ENCODE data around the gene TUG1. TPM values are rescaled to one million over a fixed set of nuclear protein-coding genes. Genes with fewer than 3 reads are reported as not detected.

TUG1 gene
- total and polyA plus RNA-seq, 9 of the 15 experiments (the other 6 are each of a cell fraction or from before 2014, with no cell fraction given) = 24.7 to 132 (median 58.9) TPM

DNA sequence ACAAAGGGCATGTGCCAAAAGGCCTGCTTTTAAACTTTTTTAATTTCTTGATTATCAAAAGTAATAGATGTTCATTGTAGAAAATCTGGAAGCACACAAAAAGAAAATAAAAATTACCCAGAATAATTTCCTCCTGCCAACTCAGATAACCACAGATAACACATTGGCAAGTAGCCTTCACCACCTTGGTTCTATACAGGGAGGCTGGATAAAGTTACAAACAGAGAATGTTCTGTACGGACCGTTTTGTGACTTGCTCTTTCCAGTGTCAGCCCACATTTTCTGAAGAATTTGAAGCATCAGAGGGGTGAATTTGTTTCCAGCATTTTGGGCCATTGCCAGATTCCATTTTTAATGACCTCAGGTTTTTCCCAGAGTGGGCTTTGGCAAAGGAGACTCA lies 23.5 kb downstream of the TUG1 start:
- TF ChIP-seq MTA1 (IDR thresholded peaks at IDR 0.05; ENCODE audit: borderline replicate concordance) = no peak
- TF ChIP-seq STAG1 (CRISPR knock-in tag; IDR thresholded peaks at IDR 0.05; ENCODE audit: borderline replicate concordance) = no peak
- TF ChIP-seq PYGO2 (tag; IDR thresholded peaks at IDR 0.05) = no peak
- TF ChIP-seq NELFE (IDR thresholded peaks at IDR 0.05; ENCODE audit: insufficient read depth, insufficient read length) = no peak
- TF ChIP-seq SUPT5H (IDR thresholded peaks at IDR 0.05) = no peak
- no peak for TF ChIP-seq EP300 (IDR thresholded peaks at IDR 0.05; ENCODE audit: low read length)
- no peak for TF ChIP-seq PHB (CRISPR knock-in tag; IDR thresholded peaks at IDR 0.05)
- TF ChIP-seq ESRRA (IDR thresholded peaks at IDR 0.05; ENCODE audit: borderline replicate concordance, low read depth) = no peak
- TF ChIP-seq LEF1 (IDR thresholded peaks at IDR 0.05) = no peak
- no peak for TF ChIP-seq SMARCA4 (IDR thresholded peaks at IDR 0.05)
- TF ChIP-seq ZSCAN32 (CRISPR knock-in tag; IDR thresholded peaks at IDR 0.05) = no peak
- TF ChIP-seq HMGN3 (IDR thresholded peaks at IDR 0.05; ENCODE audit: borderline replicate concordance, extremely low read depth, insufficient read length, low read depth, low read length) = no peak

More for the DNA sequence above, 23.5 kb downstream of the TUG1 start:
- Histone ChIP-seq H3K36me3 (ENCODE audit: control insufficient read depth, insufficient read depth, low read length) (no peaks in the 10 kb centered on the region), H2AFZ (ENCODE audit: low read depth, low read length) (no peak overlapping the region), H3K27me3 (ENCODE audit: control insufficient read depth in 2 of 2, insufficient read depth in 2 of 2, low read length in 2 of 2) (no peaks in the 10 kb centered on the region; a peak in 1 of 5 replicates), H3K79me2 (ENCODE audit: control insufficient read depth, insufficient read depth, low read length) (no peaks in the 10 kb centered on the region), H4K20me1 (replicated peaks; ENCODE audit: control insufficient read depth, insufficient read depth, low read length) (no peaks in the 10 kb centered on the region), H3K4me3 (no peak overlapping the region), H3K9me1 (ENCODE audit: control insufficient read depth, insufficient read depth, low read length) (no peaks in the 10 kb centered on the region), H3K4me1 (replicated peaks in 1 of 2; ENCODE audit: control insufficient read depth in 2 of 2, insufficient read depth in 2 of 2, low read length in 2 of 2) (peaks cover 0 to 10% of the 10 kb centered on the region in 2 experiments; a peak in 3 of 5 replicates), H3K27ac (ENCODE audit: extremely low read depth, low read depth, low read length) (no peak overlapping the region), H3K9ac (ENCODE audit: insufficient read depth in 1 of 2, low read depth in 2 of 2, low read length in 2 of 2) (no peak overlapping the region), H3K4me2 (ENCODE audit: insufficient read depth, low read length) (no peak overlapping the region), H3K9me3 (replicated peaks; ENCODE audit: control insufficient read depth, insufficient read depth, low read depth, low read length) (no peaks in the 10 kb centered on the region)
- CTCF ChIA-PET (ENCODE audit: low intra/inter-chr PET ratio) = no interaction called here
- WGBS (ENCODE audit: insufficient coverage, low coverage, missing lambda C conversion rate) = 75% methylated on average over 2 of the region's 2 CpGs
- in situ Hi-C loops (cut with MboI) (no loop called here), intact Hi-C loops (cut with micrococcal nuclease) (no loop called here)
- no peak for FAIRE-seq
- BruUV-seq (replicated peaks) = no TSS peak
- POLR2A ChIA-PET = no interaction called here
- no peak for DNase-seq (ENCODE audit: extremely low read depth in 1 of 4, low spot score in 3 of 4)
- ATAC-seq = no peak
